GM12865 (cell line): ENCODE measurements around the gene SMPD3.

ENCODE experiments used
- DNase-seq: peaks from one replicate; pipeline ENCODE4 v3.0.0; 2010; ENCODE audit warnings: low read depth
- H3K4me3 ChIP-seq: 2 replicates; pipeline ENCODE4 v1.5.1; 2011; ENCODE audit warnings: mild to moderate bottlenecking, low read depth, low read length, control low read depth
- TF ChIP-seq, protein P1 (sequence below): IDR thresholded peaks from 2 replicates; pipeline ENCODE4 v1.5.1; 2011; ENCODE audit warnings: low read length, control low read depth, low read depth, inconsistent platforms; ENCODE audit not compliant: insufficient read depth; ENCODE audit errors: missing control alignments

Gene SMPD3

DNA sequence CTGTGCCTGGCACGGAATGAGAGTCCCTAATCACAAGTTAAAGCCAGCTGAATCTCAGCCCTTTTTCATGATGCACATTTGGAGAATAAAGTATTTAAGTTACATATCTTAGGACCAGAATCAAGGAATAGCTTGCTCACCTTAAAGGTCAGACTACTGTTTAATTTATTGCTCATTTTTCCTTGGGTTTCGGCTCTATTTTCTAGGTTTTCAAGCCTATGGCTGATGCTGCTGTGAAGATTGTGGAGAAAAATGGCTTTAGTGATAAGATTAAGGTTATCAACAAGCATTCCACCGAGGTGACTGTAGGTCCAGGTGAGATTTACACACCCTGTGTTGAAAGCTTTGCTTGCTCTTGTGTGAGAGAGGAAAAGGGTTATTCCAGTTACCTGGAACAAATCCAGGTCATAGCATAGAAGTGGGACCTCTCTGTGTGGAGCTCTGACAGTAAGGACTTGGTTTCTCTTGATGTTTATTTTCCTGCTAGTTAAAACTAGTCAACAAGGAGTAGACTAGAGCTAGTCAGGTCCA is 119.4 kb downstream of the SMPD3 start:
- TF ChIP-seq, protein P1, sequence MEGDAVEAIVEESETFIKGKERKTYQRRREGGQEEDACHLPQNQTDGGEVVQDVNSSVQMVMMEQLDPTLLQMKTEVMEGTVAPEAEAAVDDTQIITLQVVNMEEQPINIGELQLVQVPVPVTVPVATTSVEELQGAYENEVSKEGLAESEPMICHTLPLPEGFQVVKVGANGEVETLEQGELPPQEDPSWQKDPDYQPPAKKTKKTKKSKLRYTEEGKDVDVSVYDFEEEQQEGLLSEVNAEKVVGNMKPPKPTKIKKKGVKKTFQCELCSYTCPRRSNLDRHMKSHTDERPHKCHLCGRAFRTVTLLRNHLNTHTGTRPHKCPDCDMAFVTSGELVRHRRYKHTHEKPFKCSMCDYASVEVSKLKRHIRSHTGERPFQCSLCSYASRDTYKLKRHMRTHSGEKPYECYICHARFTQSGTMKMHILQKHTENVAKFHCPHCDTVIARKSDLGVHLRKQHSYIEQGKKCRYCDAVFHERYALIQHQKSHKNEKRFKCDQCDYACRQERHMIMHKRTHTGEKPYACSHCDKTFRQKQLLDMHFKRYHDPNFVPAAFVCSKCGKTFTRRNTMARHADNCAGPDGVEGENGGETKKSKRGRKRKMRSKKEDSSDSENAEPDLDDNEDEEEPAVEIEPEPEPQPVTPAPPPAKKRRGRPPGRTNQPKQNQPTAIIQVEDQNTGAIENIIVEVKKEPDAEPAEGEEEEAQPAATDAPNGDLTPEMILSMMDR, result no peak
- no peak overlapping the region for H3K4me3 ChIP-seq
- no peak for DNase-seq

DNA sequence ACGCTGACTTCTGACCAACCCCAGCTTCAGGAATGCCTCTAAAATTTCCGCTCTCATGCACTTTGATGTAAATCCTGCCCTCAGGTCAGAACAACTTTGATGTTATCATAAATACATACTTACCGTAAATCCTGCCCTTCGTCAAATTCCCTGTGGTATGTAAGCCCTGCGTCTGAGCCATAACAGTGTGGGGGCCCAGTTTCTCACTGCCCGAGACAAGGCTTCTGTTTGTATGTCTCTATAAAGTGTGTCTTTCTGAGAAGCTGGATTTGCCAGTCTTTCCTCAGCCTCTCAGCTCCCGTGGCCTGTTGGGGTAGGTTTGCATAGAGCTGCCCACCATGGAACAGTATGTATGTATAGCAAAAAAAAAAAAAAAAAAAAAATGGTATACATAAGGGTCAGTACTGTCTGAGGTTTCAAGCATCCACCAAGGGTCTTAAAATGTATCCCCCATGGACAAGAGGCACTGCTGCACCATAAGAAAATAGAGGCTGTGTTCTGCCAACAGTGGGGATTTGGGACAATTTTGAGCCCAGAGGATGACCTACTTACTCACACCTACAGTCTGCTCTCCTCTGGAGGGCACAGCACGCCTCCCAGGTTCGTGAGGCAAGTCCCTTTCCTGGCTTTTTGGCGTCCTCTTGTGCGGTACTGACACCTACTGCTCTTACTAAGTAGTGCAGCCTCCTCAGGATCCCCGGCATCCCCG is 120.0 kb downstream of the SMPD3 start:
- TF ChIP-seq, protein P1, result peak; percentile 93
- peak; percentile 92 for DNase-seq
- H3K4me3 ChIP-seq, result no peak overlapping the region

DNA sequence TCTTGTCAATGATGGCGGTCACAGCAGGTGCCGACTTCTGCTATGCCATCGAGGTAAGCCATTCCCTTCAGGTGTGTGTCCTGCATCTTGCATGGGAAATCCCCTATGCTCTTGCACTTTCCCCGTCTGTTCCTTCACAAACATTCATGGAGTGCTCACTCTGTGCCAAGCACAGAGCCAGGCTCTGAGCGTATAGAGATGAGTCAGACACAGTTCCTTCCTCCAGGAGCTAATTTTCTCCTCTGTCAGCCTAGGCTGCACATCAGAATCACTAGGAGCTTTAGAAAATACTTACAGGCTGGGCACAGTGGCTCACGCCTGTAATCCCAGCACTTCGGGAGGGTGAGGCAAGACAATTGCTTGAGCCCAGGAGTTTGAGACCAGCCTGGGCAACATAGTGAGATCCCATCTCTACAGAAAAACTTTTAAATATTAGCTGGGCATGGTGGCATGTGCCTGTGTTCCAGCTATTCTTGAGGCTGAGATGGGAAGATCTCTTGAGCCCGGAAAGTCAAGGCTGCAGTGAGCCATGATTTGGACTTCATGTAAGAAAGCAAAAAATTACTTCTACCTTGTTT is 123.4 kb downstream of the SMPD3 start:
- TF ChIP-seq, protein P1, result no peak
- DNase-seq, result no peak
- no peak overlapping the region for H3K4me3 ChIP-seq

DNA sequence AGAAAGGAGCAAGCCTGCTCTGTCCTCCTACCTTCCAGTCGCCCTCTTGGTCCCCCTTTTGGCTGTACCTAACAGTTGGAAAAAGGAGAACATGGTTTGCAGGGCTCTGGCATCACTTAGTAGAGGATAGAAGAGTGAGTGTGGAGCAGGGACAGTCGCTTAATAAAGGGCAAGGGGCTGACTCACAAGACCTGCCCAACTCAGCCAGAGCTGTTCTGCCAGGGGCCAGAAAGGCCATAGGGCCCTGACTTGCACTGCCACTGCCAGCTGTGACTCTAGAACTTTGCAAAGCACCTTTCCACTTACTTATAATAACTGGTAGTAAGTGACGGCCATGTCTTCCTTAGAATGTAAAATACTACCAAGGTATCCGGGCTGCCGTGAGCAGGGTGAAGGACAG is 124.0 kb downstream of the SMPD3 start:
- H3K4me3 ChIP-seq, result no peak overlapping the region
- TF ChIP-seq, protein P1, result no peak
- DNase-seq, result no peak

DNA sequence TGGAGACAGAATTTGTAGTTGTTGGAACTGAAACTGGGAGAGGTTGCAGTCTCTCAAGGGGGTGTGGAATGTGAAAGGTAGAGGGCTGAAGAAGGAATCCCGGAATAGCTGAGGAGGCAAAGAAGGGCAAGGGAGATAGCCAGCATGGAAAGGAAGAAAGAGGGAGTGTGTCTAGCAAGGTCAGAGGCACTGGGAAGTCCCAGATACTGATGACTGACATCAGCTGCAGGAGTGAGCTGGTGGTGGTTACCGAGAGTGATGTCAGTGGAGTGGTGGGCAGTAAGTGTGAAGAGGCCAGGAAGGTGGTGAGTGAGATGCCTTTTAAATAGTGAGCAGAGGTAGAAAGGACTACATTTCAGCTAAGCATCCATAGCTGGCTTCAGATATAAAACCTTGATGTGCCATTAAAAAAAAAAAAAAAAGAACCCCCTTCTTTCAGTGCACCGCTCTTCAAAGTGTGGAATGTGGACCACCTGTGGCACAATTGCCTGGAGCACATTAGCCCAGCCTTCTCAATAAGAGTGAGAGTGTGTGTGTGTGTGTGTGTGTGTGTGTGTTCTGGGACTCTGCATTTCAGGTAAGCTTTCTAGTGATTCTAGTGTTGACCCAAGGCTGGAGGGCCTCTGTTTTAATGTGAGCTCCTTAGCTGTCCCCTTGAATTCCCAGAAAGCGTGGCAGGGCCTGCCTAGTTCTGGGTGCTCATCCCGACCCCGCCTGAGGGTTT is 129.0 kb downstream of the SMPD3 start:
- peak; percentile 45 for DNase-seq
- TF ChIP-seq, protein P1, result no peak
- H3K4me3 ChIP-seq, result no peak overlapping the region

DNA sequence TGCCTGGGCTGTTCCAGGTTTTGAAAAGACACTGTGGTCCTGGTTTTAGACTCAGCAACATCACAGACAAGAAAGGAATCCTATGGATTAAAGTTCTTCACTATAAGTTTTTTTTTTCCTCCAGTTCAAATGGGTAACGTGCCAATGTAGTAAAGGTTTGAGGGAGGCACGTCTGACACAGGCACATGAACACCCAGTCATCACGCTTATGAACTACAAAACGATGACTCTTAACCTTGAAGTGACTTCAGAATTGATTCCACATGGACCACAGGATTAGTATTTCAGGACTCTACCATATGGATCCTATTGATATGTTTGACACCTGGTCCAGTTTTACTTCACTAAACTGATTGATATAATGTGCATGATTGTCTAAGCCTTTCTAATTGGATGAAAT is 135.2 kb downstream of the SMPD3 start:
- DNase-seq, result no peak
- TF ChIP-seq, protein P1, result no peak
- no peak overlapping the region for H3K4me3 ChIP-seq
